GM12873 (cell line): ENCODE data around the gene MROH2A.

Source experiments
- CTCF ChIP-seq: IDR thresholded peaks from 2 replicates; pipeline ENCODE4 v1.5.1; 2012; ENCODE audit warnings: low read depth, mild to moderate bottlenecking, moderate library complexity, low read length, control low read depth; ENCODE audit not compliant: insufficient read depth; ENCODE audit errors: missing control alignments

MROH2A gene

GRCh38 chr2:233840520-233840919 is 62.4 kb downstream of the MROH2A start:
- no peak for TF ChIP-seq CTCF

- TF ChIP-seq CTCF: no peak
Observed at GRCh38 chr2:233841183-233841582, 63.1 kb downstream of the MROH2A start.

- TF ChIP-seq CTCF: no peak
Observed at GRCh38 chr2:233844064-233844807, 66.1 kb downstream of the MROH2A start.

- TF ChIP-seq CTCF: no peak
Observed at GRCh38 chr2:233844836-233845235, 66.7 kb downstream of the MROH2A start.

GRCh38 chr2:233845301-233846060 is 67.4 kb downstream of the MROH2A start:
- no peak for TF ChIP-seq CTCF

- no peak for TF ChIP-seq CTCF
Observed at GRCh38 chr2:233846387-233847247, 68.5 kb downstream of the MROH2A start.
